ENCODE data around the gene IMMP1L.

DNA sequence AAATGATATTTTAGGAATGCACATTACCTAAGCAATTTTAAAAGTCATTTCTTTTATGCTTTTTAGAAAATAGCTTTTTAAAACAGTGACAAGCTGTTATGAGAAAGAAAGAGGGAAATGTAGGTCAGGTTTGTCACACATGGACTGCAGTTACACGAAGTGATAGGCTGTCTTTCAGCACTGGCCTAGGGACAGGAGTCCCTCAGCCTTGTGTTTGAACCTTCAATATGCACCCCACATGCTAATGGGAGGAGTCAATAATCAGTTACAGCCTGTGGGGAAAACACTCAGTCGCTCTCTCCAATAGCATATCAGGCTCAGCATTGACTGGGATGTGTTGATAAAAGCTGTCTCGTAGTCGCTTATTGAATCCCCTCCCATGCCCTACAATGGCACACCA lies 94.0 kb downstream of the IMMP1L start:
- TF ChIP-seq CTCF (IDR thresholded peaks at IDR 0.05; ENCODE audit: low read depth, low read length): no peak
- TF ChIP-seq EZH2phosphoT487 (IDR thresholded peaks at IDR 0.05; ENCODE audit: low read depth): no peak

All from OCI-LY3 (cell line).